Heart left ventricle (tissue), 16 donors: Measurements from ENCODE around the gene THAP2. TPM values are rescaled to one million over a fixed set of nuclear protein-coding genes. Genes with fewer than 3 reads are reported as not detected.
"Not testable (repeated sequence)": the region's sequence is repeated elsewhere in the genome, so short reads cannot be mapped to it uniquely, and the experiment has no call there.

ENCODE experiments used
- ATAC-seq, 4 donors: fragments of 200-7000 bp; cut with Tn5 transposase; one replicate each; pipeline ENCODE4 v1.9.1; 2020 to 2022; ENCODE audit warnings: moderate library complexity in 4 of 4, mild to moderate bottlenecking in 3 of 4, moderate number of reproducible peaks in 1 of 4
- DNase-seq, 5 donors: peaks; one replicate each; pipeline ENCODE4 v3.0.0-alpha.2; 2020
- H3K27ac ChIP-seq, 12 donors: fragments of 200-600 bp; sonication (generic) in 4 of 12; one replicate each; pipeline versions ENCODE4 v1.5.0 to v1.8.0; 2016 to 2022; ENCODE audit warnings: mild to moderate bottlenecking in 2 of 12
- H3K27me3 ChIP-seq, 9 donors: fragments of 200-600 bp; sonication (generic) in 2 of 9; one replicate each; pipeline versions ENCODE4 v1.5.1 to v1.8.0; 2016 to 2022; ENCODE audit warnings: mild to moderate bottlenecking in 3 of 9
- H3K36me3 ChIP-seq, 9 donors: fragments of 200-600 bp; sonication (generic) in 2 of 9; one replicate each; pipeline versions ENCODE4 v1.5.0 to v1.8.0; 2018 to 2022; ENCODE audit warnings: mild to moderate bottlenecking in 2 of 9
- H3K4me1 ChIP-seq, 12 donors: fragments of 200-600 bp; sonication (generic) in 4 of 12; one replicate each; pipeline versions ENCODE4 v1.5.0 to v1.8.0; 2016 to 2022; ENCODE audit warnings: mild to moderate bottlenecking in 3 of 12
- H3K4me3 ChIP-seq, 12 donors: fragments of 200-600 bp; sonication (generic) in 4 of 12; one replicate each; pipeline versions ENCODE4 v1.5.0 to v1.8.0; 2017 to 2022; ENCODE audit warnings: mild to moderate bottlenecking in 9 of 12, moderate library complexity in 4 of 12
- H3K9me3 ChIP-seq, 12 donors: fragments of 200-600 bp; sonication (generic) in 4 of 12; one replicate each; pipeline versions ENCODE4 v1.5.0 to v1.8.0; 2016 to 2022; ENCODE audit warnings: mild to moderate bottlenecking in 1 of 12
- POLR2A ChIP-seq, 2 donors: fragments of 450-650 bp; IDR thresholded peaks; one replicate each; pipeline ENCODE4 v1.6.1; 2017; ENCODE audit warnings: antibody characterized with exemption in 2 of 2, mild to moderate bottlenecking in 2 of 2, moderate library complexity in 2 of 2
- WGBS, 4 donors: extraction: QIAGEN DNeasy Blood & Tissue Kit in 2 of 4; methylation state at CpG; one replicate each; pipeline versions ENCODE4 v1.1.5 to v1.1.7; 2013 to 2018; 5-methylcytosine and 5-hydroxymethylcytosine counted together
- intact Hi-C, 10 donors: fragments of 100-400 bp; cut with DNase I; formaldehyde crosslinking; loops; one replicate each; pipeline versions ENCODE4 v1.11.1 to v1.14.2; 2022
- polyA plus RNA-seq, 2 donors: library from polyadenylated mRNA; stranded (reverse); fragments of 200-250 nt; gene quantifications; one replicate each; pipeline ENCODE4 v1.2.3, GENCODE V29; 2013
- total RNA-seq, 9 donors: library from RNA; depleted of rRNA in 2 of 9; stranded (reverse); fragments of >200 nt in 2 of 9; fragmentation: NEBNext Ultra II Directional in 3 of 9; extraction: Animal tissue kit (Norgen Biotek cat#: 25700) in 3 of 9; gene quantifications; one replicate each; pipeline versions ENCODE4 v1.1.0 to v1.2.4, GENCODE V29; 2016 to 2023
- TF ChIP-seq, protein P1 (sequence below), 12 donors: fragments of 200-600 bp; sonication (generic) in 4 of 12; IDR thresholded peaks; one replicate each; pipeline versions ENCODE4 v1.5.0 to v1.8.0; 2018 to 2022; ENCODE audit warnings: antibody characterized with exemption in 12 of 12, mild to moderate bottlenecking in 5 of 12
- donor health status: ischemic (EF 13 %, LVEDD 7.1; RV severe dilation, severe dysfunction).
- donor health status: healthy with polysubstance abuse.
- donor health status: DM: no; HTN: yes; CAD: no.
- donor health status: DM: no; HTN: no; CAD: no.
- donor health status: ischemic (EF 25% LVEDD 6.9; RV normal size, moderate dysfunction).
- donor health status: ischemic (EF 25% LVEDD 5.7; RV mildly dilated, moderate dysfunction).
- donor health status: healthy.
- donor health status: DM: yes; HTN: yes; CAD: no.
- donor health status: ischemic (EF 35%, LVEDD 5.7; RV mildly dilated, moderate dysfunction).
- donor health status: nonischemic (EF 11% LVEDD 7.7; RV severe dilation, severe dysfunction).
- donor health status: DM: yes; HTN: yes; CAD: no.
- donor health status: PGD.
- donor health status: ischemic (EF 29% LVEDD 5.4; RV normal size, mild dysfunction).
- donor health status: nonischemic (EF 23%, LVEDD 6.1; RV moderate dilation, normal function).

THAP2 gene
- total and polyA plus RNA-seq, 11 donors = 2.2 to 13.1 (median 4.5) TPM

GRCh38 chr12:71694099-71694820, 30.2 kb downstream of the THAP2 start:
- Histone ChIP-seq H3K9me3 (no peaks in the 10 kb centered on the region), H3K27ac (peak overlapping the region; percentile 9 to 64 (median 40)), H3K4me1 (peaks cover 0 to 27% (median 2%) of the 10 kb centered on the region in 12 donors), H3K27me3 (no peaks in the 10 kb centered on the region), H3K4me3 (no peak overlapping the region), H3K36me3 (peaks cover 0 to 65% (median 30%) of the 10 kb centered on the region in 9 donors)
- intact Hi-C loops = loop anchor here in 1 of 10 donors (5.0 kb wide), 1 partner anchor 53 kb away; no protein-coding TSS in a partner anchor
- no peak for DNase-seq
- peak; percentile 65 to 90 (median 82) for ATAC-seq
- TF ChIP-seq POLR2A (IDR thresholded peaks at IDR 0.05) = no peak
- TF ChIP-seq, protein P1, sequence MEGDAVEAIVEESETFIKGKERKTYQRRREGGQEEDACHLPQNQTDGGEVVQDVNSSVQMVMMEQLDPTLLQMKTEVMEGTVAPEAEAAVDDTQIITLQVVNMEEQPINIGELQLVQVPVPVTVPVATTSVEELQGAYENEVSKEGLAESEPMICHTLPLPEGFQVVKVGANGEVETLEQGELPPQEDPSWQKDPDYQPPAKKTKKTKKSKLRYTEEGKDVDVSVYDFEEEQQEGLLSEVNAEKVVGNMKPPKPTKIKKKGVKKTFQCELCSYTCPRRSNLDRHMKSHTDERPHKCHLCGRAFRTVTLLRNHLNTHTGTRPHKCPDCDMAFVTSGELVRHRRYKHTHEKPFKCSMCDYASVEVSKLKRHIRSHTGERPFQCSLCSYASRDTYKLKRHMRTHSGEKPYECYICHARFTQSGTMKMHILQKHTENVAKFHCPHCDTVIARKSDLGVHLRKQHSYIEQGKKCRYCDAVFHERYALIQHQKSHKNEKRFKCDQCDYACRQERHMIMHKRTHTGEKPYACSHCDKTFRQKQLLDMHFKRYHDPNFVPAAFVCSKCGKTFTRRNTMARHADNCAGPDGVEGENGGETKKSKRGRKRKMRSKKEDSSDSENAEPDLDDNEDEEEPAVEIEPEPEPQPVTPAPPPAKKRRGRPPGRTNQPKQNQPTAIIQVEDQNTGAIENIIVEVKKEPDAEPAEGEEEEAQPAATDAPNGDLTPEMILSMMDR (IDR thresholded peaks at IDR 0.05) = no peak
- 57 to 92% (median 75%) methylated on average over 1 of the region's 1 CpG for WGBS, 4 donors

DNA sequence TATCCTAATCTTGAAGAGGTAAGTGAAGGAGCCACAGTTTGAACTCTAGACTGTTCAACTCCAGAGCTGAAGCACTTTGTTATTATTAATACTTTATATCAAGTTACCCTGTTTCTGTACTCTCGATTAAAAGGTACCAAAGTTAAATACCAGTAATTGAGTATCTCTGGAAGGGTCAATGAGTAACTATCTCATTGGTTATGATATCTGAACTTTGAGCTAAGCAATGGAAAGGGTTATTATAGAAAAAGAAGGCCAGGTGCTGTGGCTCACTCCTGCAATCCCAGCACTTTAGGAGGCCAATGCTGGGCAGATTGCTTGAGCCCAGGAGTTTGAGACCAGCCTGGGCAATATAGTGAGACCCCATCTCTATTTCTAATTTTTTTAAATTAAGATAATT, 31.7 kb downstream of the THAP2 start:
- H3K27ac ChIP-seq = no peak overlapping the region
- H3K4me3 ChIP-seq = no peak overlapping the region
- no peak for DNase-seq
- TF ChIP-seq POLR2A (IDR thresholded peaks at IDR 0.05) = no peak
- TF ChIP-seq, protein P1 (IDR thresholded peaks at IDR 0.05) = no peak
- peaks cover 0 to 67% (median 44%) of the 10 kb centered on the region in 9 donors for H3K36me3 ChIP-seq
- H3K27me3 ChIP-seq = no peaks in the 10 kb centered on the region
- no peak for ATAC-seq
- intact Hi-C loops = no loop called here
- peaks cover 0 to 24% (median 2%) of the 10 kb centered on the region in 12 donors for H3K4me1 ChIP-seq
- H3K9me3 ChIP-seq = no peaks in the 10 kb centered on the region
- WGBS, 4 donors = 92 to 100% (median 100%) methylated on average over 1 of the region's 1 CpG

DNA sequence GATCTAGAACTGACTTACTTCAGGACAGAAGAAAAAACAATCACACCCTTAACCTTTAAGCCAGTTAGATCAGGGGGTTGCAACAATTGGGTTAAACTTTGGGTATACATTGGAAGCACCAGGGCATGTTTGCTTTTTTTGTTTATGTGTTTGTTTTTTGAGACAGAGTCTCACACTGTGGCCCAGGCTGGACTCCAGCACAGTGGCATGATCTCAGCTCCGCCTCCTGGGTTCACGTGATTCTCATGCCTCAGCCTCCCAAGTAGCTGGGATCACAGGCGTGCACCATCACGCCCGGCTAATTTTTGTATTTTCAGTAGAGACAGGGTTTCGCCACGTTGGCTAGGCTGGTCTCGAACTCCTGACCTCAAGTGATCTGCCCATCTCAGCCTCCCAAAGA, 38.1 kb downstream of the THAP2 start:
- WGBS, 4 donors = 96 to 99% (median 97%) methylated on average over 8 of the region's 8 CpGs
- intact Hi-C loops = not testable (repeated sequence)
- peaks cover 0 to 81% (median 49%) of the 10 kb centered on the region in 9 donors for H3K36me3 ChIP-seq

GRCh38 chr12:71702590-71702989, 38.5 kb downstream of the THAP2 start:
- intact Hi-C loops = no loop called here
- H3K27ac ChIP-seq = no peak overlapping the region
- peaks cover 0 to 76% (median 45%) of the 10 kb centered on the region in 9 donors for H3K36me3 ChIP-seq
- H3K4me3 ChIP-seq = no peak overlapping the region
- no peaks in the 10 kb centered on the region for H3K27me3 ChIP-seq
- WGBS, 4 donors = 96 to 100% (median 98%) methylated on average over 5 of the region's 5 CpGs
- TF ChIP-seq, protein P1 (IDR thresholded peaks at IDR 0.05) = no peak
- no peak for TF ChIP-seq POLR2A (IDR thresholded peaks at IDR 0.05)
- ATAC-seq = no peak
- DNase-seq = no peak
- H3K4me1 ChIP-seq = no peaks in the 10 kb centered on the region
- no peaks in the 10 kb centered on the region for H3K9me3 ChIP-seq

More for the DNA sequence above, 38.1 kb downstream of the THAP2 start:
- not testable (repeated sequence) for H3K27me3 ChIP-seq, H3K4me3 ChIP-seq, ATAC-seq, H3K9me3 ChIP-seq, H3K27ac ChIP-seq, H3K4me1 ChIP-seq, DNase-seq
